OCI-LY3 (cell line): ENCODE data around the gene FYTTD1.

ENCODE experiments used
- H2AFZ ChIP-seq: fragments of 200-600, 300-600 bp; shearing (Covaris generic); 2 replicates; pipeline ENCODE4 v1.6.0; 2014; ENCODE audit warnings: antibody characterized with exemption, low read depth, low read length
- H3K27ac ChIP-seq: fragments of 200-600, 300-600 bp; sonication (generic); 2 replicates; pipeline ENCODE4 v1.5.1; 2014; ENCODE audit warnings: mild to moderate bottlenecking, low read length, moderate library complexity, mixed read lengths
- H3K27me3 ChIP-seq: fragments of 200-600, 300-600 bp; sonication (generic); 2 replicates; pipeline ENCODE4 v1.6.1; 2014; ENCODE audit warnings: low read depth, low read length, mixed read lengths
- H3K36me3 ChIP-seq: fragments of 200-600, 300-600 bp; sonication (generic); replicated peaks from 2 replicates; pipeline ENCODE3; 2014; ENCODE audit warnings: low read depth, low read length, mixed read lengths
- H3K4me1 ChIP-seq: fragments of 300-600, 200-600 bp; sonication (generic); 2 replicates; pipeline ENCODE4 v1.6.1; 2014; ENCODE audit warnings: low read length, mixed read lengths
- H3K4me2 ChIP-seq: fragments of 200-600, 300-600 bp; sonication (generic); 2 replicates; pipeline ENCODE4 v1.6.1; 2014; ENCODE audit warnings: low read length, mixed read lengths
- H3K4me3 ChIP-seq: fragments of 300-600, 200-600 bp; sonication (generic); 2 replicates; pipeline ENCODE4 v1.5.1; 2014; ENCODE audit warnings: antibody characterized with exemption, mild to moderate bottlenecking, low read length, moderate library complexity
- H3K79me2 ChIP-seq: fragments of 300-600, 200-600 bp; shearing (Covaris generic); 2 replicates; pipeline ENCODE4 v1.6.1; 2014; ENCODE audit warnings: mild to moderate bottlenecking, low read length, mixed read lengths
- H3K9ac ChIP-seq: fragments of 300-600, 200-600 bp; shearing (Covaris generic); 2 replicates; pipeline ENCODE4 v1.6.0; 2014; ENCODE audit warnings: mild to moderate bottlenecking, low read length, moderate library complexity
- H3K9me3 ChIP-seq: fragments of 200-600, 300-600 bp; shearing (Covaris generic); 2 replicates; pipeline ENCODE4 v1.6.1; 2014; ENCODE audit warnings: low read length, mixed read lengths; ENCODE audit not compliant: insufficient read depth
- H4K20me1 ChIP-seq: fragments of 200-600, 300-600 bp; sonication (generic); 2 replicates; pipeline ENCODE4 v1.6.1; 2016; ENCODE audit warnings: low read length, mixed read lengths; ENCODE audit not compliant: insufficient read depth
- EZH2phosphoT487 ChIP-seq: fragments of 200-600 bp; shearing (Covaris generic); IDR thresholded peaks from 2 replicates; pipeline ENCODE4 v1.6.1; 2018; ENCODE audit warnings: antibody characterized with exemption, mixed run types, low read depth
- TF ChIP-seq, protein P1 (sequence below): fragments of 200-600, 300-600 bp; sonication (generic); IDR thresholded peaks from 2 replicates; pipeline ENCODE4 v1.5.1; 2014; ENCODE audit warnings: antibody characterized with exemption, low read length, low read depth

FYTTD1 gene

DNA sequence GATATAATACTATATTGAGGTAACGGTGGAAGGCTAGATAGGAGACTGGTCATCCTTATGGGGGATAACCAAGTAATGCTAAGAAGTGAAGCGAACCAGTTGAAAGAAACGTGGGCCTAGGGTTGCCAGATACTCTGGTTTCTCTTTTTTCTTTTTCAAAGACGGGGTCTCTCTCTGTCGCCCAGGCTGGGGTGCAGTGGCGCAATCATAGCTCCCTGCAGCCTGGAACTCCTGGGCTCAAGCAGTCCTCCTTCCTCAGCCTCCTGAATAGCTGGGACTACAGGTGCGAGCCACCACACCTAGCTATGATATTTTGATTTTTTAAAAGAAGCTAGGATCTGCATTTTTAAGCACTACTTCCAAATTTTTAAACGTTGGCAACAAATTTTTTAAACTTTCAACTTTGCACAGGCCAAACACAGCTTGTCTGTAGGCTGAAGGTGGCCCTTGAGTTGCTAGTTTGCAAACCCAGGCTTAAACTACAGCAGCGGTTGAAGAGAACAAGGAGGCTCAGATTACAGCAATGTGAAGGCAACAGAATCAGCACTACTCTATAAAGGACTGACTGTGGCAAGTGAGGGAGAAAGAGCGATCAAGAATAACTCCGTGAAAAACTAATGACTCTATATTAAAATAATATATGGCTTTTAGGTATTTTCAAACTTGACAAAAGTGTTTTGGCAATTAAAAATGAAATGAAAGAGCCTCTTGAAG lies 11.8 kb upstream of the FYTTD1 start:
- peaks cover 42% of the 10 kb centered on the region for H3K4me1 ChIP-seq
- H3K36me3 ChIP-seq, result peaks cover 10% of the 10 kb centered on the region
- no peak overlapping the region; the same call in 1 of the 2 replicates for H2AFZ ChIP-seq
- no peaks in the 10 kb centered on the region for H3K9me3 ChIP-seq
- H3K4me3 ChIP-seq, result peak overlapping the region; percentile 99
- peak overlapping the region; percentile 80 for H3K4me2 ChIP-seq
- H3K27me3 ChIP-seq, result no peaks in the 10 kb centered on the region
- H3K79me2 ChIP-seq, result peaks cover 29% of the 10 kb centered on the region
- peak overlapping the region; percentile 89 for H3K9ac ChIP-seq
- peak overlapping the region; percentile 61; the same call in 1 of the 2 replicates for H3K27ac ChIP-seq
- TF ChIP-seq, protein P1, sequence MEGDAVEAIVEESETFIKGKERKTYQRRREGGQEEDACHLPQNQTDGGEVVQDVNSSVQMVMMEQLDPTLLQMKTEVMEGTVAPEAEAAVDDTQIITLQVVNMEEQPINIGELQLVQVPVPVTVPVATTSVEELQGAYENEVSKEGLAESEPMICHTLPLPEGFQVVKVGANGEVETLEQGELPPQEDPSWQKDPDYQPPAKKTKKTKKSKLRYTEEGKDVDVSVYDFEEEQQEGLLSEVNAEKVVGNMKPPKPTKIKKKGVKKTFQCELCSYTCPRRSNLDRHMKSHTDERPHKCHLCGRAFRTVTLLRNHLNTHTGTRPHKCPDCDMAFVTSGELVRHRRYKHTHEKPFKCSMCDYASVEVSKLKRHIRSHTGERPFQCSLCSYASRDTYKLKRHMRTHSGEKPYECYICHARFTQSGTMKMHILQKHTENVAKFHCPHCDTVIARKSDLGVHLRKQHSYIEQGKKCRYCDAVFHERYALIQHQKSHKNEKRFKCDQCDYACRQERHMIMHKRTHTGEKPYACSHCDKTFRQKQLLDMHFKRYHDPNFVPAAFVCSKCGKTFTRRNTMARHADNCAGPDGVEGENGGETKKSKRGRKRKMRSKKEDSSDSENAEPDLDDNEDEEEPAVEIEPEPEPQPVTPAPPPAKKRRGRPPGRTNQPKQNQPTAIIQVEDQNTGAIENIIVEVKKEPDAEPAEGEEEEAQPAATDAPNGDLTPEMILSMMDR, result no peak
- peaks cover under 1% of the 10 kb centered on the region; the same call in 1 of the 2 replicates for H4K20me1 ChIP-seq

DNA sequence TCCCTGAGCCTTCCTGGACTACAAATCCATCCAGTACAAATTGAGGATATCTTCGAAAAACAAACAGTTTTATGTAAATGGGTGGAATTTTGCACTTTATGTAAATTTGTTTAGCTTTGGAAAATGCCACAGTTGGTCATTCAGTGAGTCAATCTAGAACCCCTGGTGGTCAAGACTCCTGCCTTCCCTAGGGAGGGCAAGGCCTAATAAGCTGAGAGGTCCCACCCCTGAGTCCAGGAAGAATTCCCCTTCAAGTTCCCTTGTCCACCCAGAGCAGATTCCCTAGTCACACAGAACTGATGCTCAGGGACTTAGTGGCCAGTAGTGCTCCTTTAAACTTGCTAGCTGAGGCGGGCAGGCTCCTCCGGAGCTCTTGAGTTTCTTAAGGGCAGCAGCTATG lies 6.9 kb upstream of the FYTTD1 start:
- H2AFZ ChIP-seq, result no peak overlapping the region

DNA sequence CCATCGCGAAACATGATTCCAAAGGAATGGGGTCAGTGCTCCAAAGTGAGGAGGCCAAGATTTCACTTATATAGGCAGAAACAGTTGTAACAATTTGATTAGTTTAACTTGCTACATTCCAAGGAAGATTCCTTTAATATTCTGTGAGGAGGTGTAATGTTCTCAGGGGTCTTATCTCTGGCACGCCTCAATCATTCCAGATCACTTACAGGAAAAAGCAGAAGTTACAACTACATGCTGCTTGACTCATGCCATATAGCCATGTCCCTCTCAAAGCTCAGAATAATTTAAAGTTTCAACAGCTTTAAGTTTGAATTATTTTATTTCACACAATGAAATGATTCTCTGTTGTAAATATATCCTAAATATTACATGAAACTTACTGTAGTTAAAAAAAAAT lies 3.5 kb upstream of the FYTTD1 start:
- TF ChIP-seq, protein P1, result no peak
- no peak for TF ChIP-seq EZH2phosphoT487
- Histone ChIP-seq H3K79me2 (peaks cover 7% of the 10 kb centered on the region), H3K27me3 (no peaks in the 10 kb centered on the region), H3K4me2 (no peak overlapping the region), H4K20me1 (peaks cover 3% of the 10 kb centered on the region; the same call in 1 of the 2 replicates), H3K9ac (no peak overlapping the region), H3K9me3 (no peaks in the 10 kb centered on the region), H2AFZ (no peak overlapping the region), H3K36me3 (no peaks in the 10 kb centered on the region), H3K27ac (no peak overlapping the region), H3K4me1 (peaks cover 16% of the 10 kb centered on the region), H3K4me3 (no peak overlapping the region)

More for the DNA sequence above, 6.9 kb upstream of the FYTTD1 start:
- no peaks in the 10 kb centered on the region for H3K79me2 ChIP-seq
- no peak overlapping the region for H3K9ac ChIP-seq
- TF ChIP-seq EZH2phosphoT487, result no peak
- TF ChIP-seq, protein P1, result no peak
- H4K20me1 ChIP-seq, result no peaks in the 10 kb centered on the region
- H3K4me1 ChIP-seq, result peaks cover 18% of the 10 kb centered on the region
- H3K9me3 ChIP-seq, result no peaks in the 10 kb centered on the region
- no peak overlapping the region for H3K27ac ChIP-seq
- no peaks in the 10 kb centered on the region for H3K27me3 ChIP-seq
- H3K4me2 ChIP-seq, result no peak overlapping the region
- H3K36me3 ChIP-seq, result no peaks in the 10 kb centered on the region
- H3K4me3 ChIP-seq, result no peak overlapping the region

DNA sequence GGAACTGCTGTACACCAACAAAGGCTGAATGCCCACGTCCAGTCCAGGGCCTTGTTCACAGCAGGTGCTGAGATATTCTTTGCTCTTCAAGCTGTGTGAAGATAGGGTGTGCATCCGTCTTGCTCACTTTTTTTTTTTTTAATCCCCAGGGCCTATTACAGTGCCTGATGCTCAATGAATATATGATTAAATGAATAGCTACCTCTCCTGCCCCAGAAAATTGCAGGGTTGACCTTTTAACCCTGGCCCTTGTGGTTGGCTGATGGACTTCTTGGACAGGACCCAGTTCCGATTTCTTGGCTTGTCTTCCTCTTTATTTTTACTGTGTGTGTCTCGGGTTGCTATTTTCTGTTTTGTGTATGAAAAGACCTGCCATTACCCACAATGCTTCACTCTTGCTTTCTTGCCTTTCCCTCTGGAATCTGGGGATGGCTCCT lies 2.9 kb upstream of the FYTTD1 start:
- no peak for TF ChIP-seq EZH2phosphoT487
- TF ChIP-seq, protein P1, result no peak
- Histone ChIP-seq H3K4me3 (no peak overlapping the region), H4K20me1 (peaks cover 8% of the 10 kb centered on the region; the same call in 1 of the 2 replicates), H3K4me2 (peak overlapping the region; percentile 18; the same call in 1 of the 2 replicates), H3K27ac (0 out of 2 replicates have a peak overlapping the region, but pooled peaks have one; percentile 10), H3K27me3 (no peaks in the 10 kb centered on the region), H3K4me1 (peaks cover 16% of the 10 kb centered on the region), H2AFZ (no peak overlapping the region; the same call in 1 of the 2 replicates), H3K79me2 (peaks cover 13% of the 10 kb centered on the region), H3K9ac (no peak overlapping the region), H3K36me3 (no peaks in the 10 kb centered on the region), H3K9me3 (no peaks in the 10 kb centered on the region)
